IPS-18a (cell line): Measurements from ENCODE around the gene LGALS7.
"Not testable (repeated sequence)": the region's sequence is repeated elsewhere in the genome, so short reads cannot be mapped to it uniquely, and the experiment has no call there.

Experiments used
- H3K27ac ChIP-seq: one replicate; pipeline ENCODE4 v1.5.1; 2013; ENCODE audit warnings: low read length
- H3K27me3 ChIP-seq: one replicate; pipeline ENCODE4 v1.6.1; 2013; ENCODE audit warnings: mild to moderate bottlenecking, low read length; ENCODE audit not compliant: control insufficient read depth, insufficient read depth
- H3K36me3 ChIP-seq: one replicate; pipeline ENCODE4 v1.6.1; 2013; ENCODE audit warnings: low read depth, low read length; ENCODE audit not compliant: control insufficient read depth
- H3K4me1 ChIP-seq: one replicate; pipeline ENCODE4 v1.6.1; 2013; ENCODE audit warnings: low read depth, low read length; ENCODE audit not compliant: control insufficient read depth
- H3K4me3 ChIP-seq: one replicate; pipeline ENCODE4 v1.5.1; 2013; ENCODE audit warnings: low read length
- H3K9ac ChIP-seq: one replicate; pipeline ENCODE4 v1.6.1; 2013; ENCODE audit warnings: mild to moderate bottlenecking, low read length, moderate library complexity
- H3K9me3 ChIP-seq: one replicate; pipeline ENCODE4 v1.6.1; 2013; ENCODE audit warnings: low read depth, low read length; ENCODE audit not compliant: control insufficient read depth

LGALS7 gene

DNA sequence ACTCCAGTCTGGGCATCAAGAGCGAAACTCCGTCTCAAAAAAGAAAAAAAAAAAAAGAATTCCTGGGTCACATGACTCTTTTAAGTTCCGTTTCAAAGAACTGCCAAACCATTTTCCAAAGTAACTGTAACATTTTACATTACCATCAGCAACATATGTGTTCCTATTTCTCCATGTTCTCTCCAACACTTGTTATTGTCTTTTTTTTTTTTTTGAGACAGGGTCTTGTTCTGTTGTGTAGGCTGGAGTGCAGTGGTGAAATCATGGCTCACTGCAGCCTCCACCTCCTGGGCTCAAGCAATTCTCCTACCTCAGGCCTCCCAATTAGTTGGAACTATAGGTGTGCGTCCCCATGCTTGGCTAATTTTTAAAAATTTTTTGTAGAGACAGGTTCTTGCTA, 22.2 kb upstream of the LGALS7 start:
- Histone ChIP-seq H3K9me3 (no peaks in the 10 kb centered on the region), H3K27ac (no peak overlapping the region), H3K27me3 (no peaks in the 10 kb centered on the region), H3K4me1 (no peaks in the 10 kb centered on the region), H3K9ac (no peak overlapping the region), H3K4me3 (no peak overlapping the region), H3K36me3 (no peaks in the 10 kb centered on the region)

DNA sequence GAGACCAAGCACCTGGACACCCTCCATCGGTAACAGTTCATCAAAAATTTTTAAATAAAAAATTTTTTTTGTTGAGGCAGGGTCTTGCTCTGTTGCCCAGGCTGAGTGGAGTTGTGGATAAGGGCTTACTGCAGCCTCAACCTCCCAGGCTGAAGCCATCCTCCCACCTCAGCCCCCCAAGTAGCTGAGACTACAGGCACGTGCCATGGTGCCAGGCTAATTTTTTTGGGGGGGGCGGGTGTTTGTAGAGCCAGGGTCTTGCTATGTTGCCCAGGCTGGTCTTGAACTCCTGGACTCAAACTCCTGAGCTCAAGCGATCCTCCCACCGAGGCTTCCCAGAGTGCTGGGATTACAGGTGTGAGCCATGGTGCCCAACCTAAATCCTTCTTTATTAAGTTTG, 20.4 kb upstream of the LGALS7 start:
- H3K27me3 ChIP-seq: no peaks in the 10 kb centered on the region
- H3K4me1 ChIP-seq: no peaks in the 10 kb centered on the region
- H3K4me3 ChIP-seq: no peak overlapping the region
- no peak overlapping the region for H3K9ac ChIP-seq
- H3K9me3 ChIP-seq: no peaks in the 10 kb centered on the region
- H3K36me3 ChIP-seq: no peaks in the 10 kb centered on the region
- H3K27ac ChIP-seq: no peak overlapping the region

DNA sequence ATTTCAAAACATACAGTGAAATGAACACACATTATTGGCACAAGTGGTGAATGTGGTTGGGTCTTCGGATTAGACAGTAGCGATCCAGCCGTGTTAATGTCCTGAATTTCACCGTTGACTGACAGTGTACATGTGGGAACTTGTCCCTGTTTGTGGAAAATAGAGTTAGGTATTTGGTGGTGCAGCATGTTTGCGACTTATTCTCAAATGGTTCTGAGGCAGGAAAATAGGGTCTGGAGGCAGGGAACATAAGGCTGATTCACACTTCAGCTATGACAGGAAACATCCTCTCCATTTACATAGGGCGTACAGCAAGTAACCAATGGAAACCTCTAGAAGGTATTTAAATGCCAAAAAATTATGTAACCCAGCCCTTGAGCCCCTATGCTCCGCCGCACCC, 19.9 kb upstream of the LGALS7 start:
- no peaks in the 10 kb centered on the region for H3K27me3 ChIP-seq

DNA sequence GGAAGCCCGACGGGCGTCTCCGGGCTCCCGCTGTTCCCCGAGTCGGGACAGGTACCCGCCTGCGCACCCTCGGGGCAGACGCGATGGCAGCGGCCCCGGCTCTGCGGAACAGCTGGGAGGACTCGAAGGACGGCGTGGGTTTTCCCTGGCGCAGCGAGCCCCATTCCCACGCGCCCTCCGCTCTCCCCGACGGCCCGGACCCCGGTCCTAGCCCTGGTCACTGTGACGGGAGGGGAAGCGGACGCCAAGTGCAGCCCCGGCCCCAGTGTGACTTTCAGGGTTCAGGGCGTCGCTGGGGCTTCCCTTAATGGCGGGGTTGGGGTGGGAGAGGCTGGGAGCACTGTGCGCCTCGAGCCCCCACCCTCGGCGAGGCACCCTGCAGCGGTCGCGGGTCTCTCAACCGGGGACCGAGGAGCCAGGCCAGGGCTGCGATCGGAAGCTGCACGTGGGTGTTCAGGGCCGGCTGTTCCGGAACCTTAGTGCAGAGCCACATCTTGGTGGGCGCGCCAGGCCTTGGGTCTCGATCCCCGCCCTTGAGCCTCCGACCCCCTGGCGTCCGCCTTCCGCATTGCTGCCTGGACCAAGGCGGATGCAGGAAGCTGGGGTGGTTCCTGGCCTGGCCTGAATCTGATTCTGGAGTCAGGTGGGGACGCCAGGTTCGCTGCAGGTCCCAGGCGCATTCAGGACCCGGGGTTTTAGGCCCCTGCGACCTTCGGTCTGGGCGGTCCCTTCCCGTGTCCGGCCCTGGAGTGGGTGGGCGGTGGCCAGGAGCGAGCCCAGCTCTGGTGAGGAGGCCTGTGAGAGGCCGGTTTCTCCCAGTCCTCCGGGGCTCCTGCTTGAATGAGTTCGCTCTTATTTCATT, 19.2 kb upstream of the LGALS7 start:
- Histone ChIP-seq H3K36me3 (no peaks in the 10 kb centered on the region), H3K27ac (no peak overlapping the region), H3K9me3 (no peaks in the 10 kb centered on the region), H3K4me1 (no peaks in the 10 kb centered on the region), H3K9ac (no peak overlapping the region), H3K4me3 (no peak overlapping the region), H3K27me3 (no peaks in the 10 kb centered on the region)

More for the DNA sequence above, 19.9 kb upstream of the LGALS7 start:
- no peaks in the 10 kb centered on the region for H3K9me3 ChIP-seq
- H3K9ac ChIP-seq: no peak overlapping the region
- no peak overlapping the region for H3K4me3 ChIP-seq
- no peak overlapping the region for H3K27ac ChIP-seq
- H3K4me1 ChIP-seq: no peaks in the 10 kb centered on the region
- no peaks in the 10 kb centered on the region for H3K36me3 ChIP-seq

DNA sequence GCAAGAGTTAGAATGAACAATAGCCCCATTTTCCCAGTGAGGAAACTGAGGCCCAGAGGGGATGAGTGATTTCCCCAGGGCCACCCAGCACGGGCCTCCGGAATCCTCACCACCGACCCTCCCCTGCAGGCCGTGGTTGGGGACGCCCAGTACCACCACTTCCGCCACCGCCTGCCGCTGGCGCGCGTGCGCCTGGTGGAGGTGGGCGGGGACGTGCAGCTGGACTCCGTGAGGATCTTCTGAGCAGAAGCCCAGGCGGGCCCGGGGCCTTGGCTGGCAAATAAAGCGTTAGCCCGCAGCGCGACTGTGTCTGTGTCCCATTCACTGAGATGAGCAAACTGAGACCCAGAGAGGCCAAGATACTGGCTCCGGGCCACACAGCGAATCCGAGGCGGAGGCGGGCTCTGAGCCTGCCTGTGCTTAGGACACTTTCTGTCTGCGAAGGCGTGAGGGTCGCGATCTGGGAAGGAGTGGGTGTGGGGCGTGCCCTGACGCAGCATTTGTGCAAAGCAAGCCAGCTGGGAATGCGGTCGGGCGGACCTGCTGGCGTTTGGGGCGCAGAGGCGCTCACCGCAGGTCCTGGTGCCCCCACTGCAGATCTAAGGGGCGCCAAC, 18.2 kb upstream of the LGALS7 start:
- H3K27ac ChIP-seq, H3K9ac ChIP-seq, H3K4me1 ChIP-seq, H3K4me3 ChIP-seq, H3K36me3 ChIP-seq, H3K27me3 ChIP-seq, H3K9me3 ChIP-seq: not testable (repeated sequence)

DNA sequence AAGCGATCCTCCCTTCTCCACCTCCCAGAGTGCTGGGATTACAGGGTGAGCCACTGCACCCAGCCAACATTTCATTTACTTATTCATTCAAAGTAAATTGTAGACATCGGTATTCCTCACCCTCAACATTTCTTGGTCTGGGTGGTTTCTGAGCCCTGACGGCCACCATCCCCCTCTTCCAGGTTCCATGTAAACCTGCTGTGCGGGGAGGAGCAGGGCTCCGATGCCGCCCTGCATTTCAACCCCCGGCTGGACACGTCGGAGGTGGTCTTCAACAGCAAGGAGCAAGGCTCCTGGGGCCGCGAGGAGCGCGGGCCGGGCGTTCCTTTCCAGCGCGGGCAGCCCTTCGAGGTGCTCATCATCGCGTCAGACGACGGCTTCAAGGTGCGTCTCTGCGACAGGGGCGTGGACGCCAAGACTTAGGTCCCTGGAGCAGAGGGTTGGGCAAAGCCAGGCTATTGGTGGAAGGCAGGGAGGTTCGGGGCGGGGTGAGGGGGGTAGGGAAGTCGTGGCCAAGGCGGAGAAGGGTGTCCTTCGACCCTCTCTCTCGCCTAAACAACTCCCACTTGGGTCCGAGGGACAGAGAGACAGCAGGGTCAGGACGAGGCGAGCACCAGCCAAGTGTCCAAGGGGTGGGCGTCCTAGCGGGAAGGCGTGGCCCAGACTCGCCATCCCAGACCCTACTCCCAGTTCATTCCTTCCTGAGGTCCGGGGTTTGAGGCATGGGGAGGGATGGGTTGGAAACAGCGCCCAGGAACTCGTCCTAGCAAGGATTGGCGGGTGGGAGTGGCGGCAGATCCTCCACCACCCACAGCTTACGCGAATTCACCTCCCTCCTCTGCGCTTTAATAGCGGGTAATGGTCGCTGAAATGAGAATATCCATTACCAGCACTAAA, 17.4 kb upstream of the LGALS7 start:
- H3K9me3 ChIP-seq, H3K4me1 ChIP-seq, H3K4me3 ChIP-seq, H3K27ac ChIP-seq, H3K36me3 ChIP-seq, H3K27me3 ChIP-seq, H3K9ac ChIP-seq: not testable (repeated sequence)

DNA sequence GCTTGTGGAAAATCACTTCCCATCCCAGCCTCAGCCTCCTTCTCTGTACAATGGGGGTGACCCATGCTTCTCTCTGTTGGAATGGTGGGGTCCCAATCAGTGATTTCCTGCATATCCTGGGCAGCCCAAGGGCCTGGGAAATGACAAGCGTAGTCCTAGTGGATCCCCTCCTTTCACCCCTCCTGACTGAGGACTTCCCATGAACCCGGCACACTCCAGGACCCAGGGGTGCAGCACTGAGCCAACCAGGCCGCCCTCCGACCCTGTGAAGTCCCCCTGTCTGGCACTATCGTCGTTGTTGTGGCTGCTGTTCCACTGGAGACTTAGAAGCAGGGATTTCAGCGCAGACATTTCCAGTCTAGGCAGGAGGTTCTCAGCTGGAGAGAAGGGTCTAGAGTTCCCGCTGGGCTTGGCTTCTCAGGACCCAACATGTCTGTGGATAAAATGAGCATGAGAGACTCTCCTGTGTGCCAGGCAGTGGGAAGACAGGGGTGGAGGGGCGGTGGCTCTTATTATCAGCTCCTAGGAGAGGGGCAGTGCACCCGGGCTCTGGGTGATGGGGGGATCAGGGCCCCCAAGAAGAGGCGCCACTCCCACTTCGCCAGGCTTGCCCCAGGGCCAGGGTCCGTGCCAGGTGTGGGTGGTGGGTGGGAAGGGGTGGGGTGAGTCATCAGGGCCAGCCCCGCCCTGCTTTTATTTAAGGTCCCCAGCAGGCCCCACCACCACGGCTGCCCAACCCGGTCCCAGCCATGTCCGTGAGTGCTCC, 15.3 kb upstream of the LGALS7 start, which contains the start of gene LGALS7B:
Gene LGALS7B (plus strand): TSS at position 723 of the 766 bp plus-strand sequence. CDS start 27 bp downstream, at position 750.
- H3K4me3 ChIP-seq: no peak within 1 kb of the TSS
- H3K9ac ChIP-seq: no peak within 1 kb of the TSS
- no peaks in the 10 kb centered on the region for H3K9me3 ChIP-seq
- no peaks in the 10 kb centered on the region for H3K27me3 ChIP-seq
- H3K4me1 ChIP-seq: no peaks in the 10 kb centered on the region
- H3K27ac ChIP-seq: no peak within 1 kb of the TSS
- H3K36me3 ChIP-seq: no peaks in the 10 kb centered on the region

DNA sequence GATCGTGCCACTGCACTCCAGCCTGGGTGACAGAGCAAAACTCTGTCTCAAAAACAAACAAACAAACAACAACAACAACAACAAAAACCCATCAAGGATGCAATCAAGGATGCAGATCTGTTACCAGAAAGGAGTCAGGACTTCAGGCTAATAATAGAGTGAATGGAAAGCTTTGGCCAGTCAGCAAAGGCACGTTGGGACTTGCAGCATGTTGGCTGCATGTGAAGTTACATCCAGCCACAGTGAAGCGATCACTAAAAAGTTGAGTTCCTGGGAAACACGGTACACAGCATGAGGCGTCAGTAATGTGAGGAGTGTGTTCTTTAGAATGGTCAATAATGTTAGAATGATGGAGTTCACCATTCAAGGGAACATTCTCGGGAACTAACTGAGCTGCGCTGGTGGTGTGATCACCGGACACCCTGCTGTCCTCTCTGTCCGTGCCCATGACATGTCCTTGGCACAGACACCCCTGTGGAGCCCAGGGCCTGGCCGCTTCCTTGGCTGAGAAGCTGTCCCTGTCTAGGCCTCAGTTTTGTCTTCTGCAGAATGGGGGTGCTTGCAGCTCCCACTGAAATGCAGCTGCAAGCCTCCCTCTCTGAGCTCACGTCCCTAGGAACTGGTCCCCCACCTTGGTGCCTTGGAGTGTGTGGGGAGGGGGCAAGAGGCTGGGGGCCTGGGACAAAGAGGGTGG, 13.4 kb upstream of the LGALS7 start:
- Histone ChIP-seq H3K9ac (no peak overlapping the region), H3K27ac (no peak overlapping the region), H3K4me1 (no peaks in the 10 kb centered on the region), H3K9me3 (no peaks in the 10 kb centered on the region), H3K4me3 (no peak overlapping the region), H3K36me3 (no peaks in the 10 kb centered on the region), H3K27me3 (no peaks in the 10 kb centered on the region)

DNA sequence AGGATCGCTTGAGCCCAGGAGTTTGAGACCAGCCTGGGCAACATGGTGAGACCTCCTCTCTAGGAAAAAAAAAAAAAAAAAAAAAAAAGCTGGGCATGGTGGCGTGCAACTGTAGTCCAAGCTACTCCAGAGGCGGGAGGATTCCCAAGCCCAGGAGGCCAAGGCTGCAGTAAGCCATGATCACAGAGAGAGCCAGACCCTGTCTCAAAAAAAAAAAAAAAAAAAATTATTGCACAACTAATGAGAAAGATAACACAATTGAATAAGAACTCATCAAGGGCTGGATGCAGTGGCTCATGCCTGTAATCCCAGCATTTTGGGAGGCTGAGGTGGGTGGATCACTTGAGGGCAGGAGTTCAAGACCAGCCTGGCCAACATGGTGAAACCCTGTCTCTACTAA, 12.7 kb upstream of the LGALS7 start:
- H3K27me3 ChIP-seq, H3K36me3 ChIP-seq, H3K9me3 ChIP-seq, H3K27ac ChIP-seq, H3K9ac ChIP-seq, H3K4me1 ChIP-seq, H3K4me3 ChIP-seq: not testable (repeated sequence)

DNA sequence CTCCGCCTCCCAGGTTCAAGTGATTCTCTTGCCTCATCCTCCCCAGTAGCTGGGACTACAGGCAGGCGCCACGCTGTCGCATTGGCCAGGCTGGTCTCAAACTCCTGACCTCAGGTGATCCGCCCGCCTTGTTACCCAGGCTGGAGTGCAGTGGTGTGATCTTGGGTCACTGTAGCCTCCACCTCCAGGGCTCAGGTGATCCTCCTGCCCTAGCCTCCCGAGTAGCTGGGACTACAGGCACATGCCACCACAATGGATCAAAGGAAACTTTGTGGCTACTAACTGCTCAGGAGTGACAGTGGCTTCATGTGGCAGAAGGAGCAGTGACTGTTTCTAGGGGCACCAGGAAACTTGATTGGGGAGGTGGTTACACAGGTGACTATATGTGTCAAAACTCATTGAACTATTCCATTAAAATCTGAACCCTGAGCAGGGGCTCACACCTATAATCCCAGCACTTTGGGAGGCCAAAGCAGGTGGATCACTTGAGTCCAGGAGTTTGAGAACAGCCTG, 11.9 kb upstream of the LGALS7 start:
- H3K36me3 ChIP-seq: no peaks in the 10 kb centered on the region
- no peaks in the 10 kb centered on the region for H3K27me3 ChIP-seq
- no peak overlapping the region for H3K9ac ChIP-seq
- no peak overlapping the region for H3K27ac ChIP-seq
- no peak overlapping the region for H3K4me3 ChIP-seq
- no peaks in the 10 kb centered on the region for H3K9me3 ChIP-seq
- no peaks in the 10 kb centered on the region for H3K4me1 ChIP-seq
